Amygdala (tissue), 56 donors: ENCODE measurements around the gene ADAMTS6.

Source experiments
- DNase-seq, 56 donors: peaks; one replicate each; lab custom pipeline; 2025; lab: John Stamatoyannopoulos, UW

The ADAMTS6 gene

GRCh38 chr5:65209341-65209740 lies 272.4 kb downstream of the ADAMTS6 start:
- DNase-seq, result no peak

GRCh38 chr5:65204966-65205365 lies 276.8 kb downstream of the ADAMTS6 start:
- no peak for DNase-seq

- DNase-seq, result no peak
These were observed 278.0 kb downstream of the ADAMTS6 start for GRCh38 chr5:65203746-65204145.

GRCh38 chr5:65199993-65200675 lies 281.6 kb downstream of the ADAMTS6 start:
- no peak for DNase-seq

GRCh38 chr5:65198456-65199120 lies 283.1 kb downstream of the ADAMTS6 start:
- no peak for DNase-seq

- no peak for DNase-seq
These were observed 283.9 kb downstream of the ADAMTS6 start for GRCh38 chr5:65197531-65198455.

- DNase-seq, result no peak
These were observed 286.8 kb downstream of the ADAMTS6 start for GRCh38 chr5:65194871-65195270.

- no peak for DNase-seq
These were observed 289.4 kb downstream of the ADAMTS6 start for GRCh38 chr5:65192331-65192730.

GRCh38 chr5:65191554-65192135 lies 290.1 kb downstream of the ADAMTS6 start:
- DNase-seq, result no peak

GRCh38 chr5:65190328-65191053 lies 291.2 kb downstream of the ADAMTS6 start:
- no peak for DNase-seq

- DNase-seq, result no peak
These were observed 295.0 kb downstream of the ADAMTS6 start for GRCh38 chr5:65186646-65187227.

- DNase-seq, result no peak
These were observed 296.3 kb downstream of the ADAMTS6 start for GRCh38 chr5:65185468-65185867.

GRCh38 chr5:65184780-65185179 lies 296.9 kb downstream of the ADAMTS6 start:
- DNase-seq, result no peak

GRCh38 chr5:65174231-65174630 lies 307.5 kb downstream of the ADAMTS6 start:
- DNase-seq, result peak in 1 of 56 donors; percentile 0

- no peak for DNase-seq
These were observed 308.6 kb downstream of the ADAMTS6 start for GRCh38 chr5:65173130-65173525.

GRCh38 chr5:65172486-65173129 lies 309.1 kb downstream of the ADAMTS6 start:
- DNase-seq, result no peak

- no peak for DNase-seq
These were observed 310.1 kb downstream of the ADAMTS6 start for GRCh38 chr5:65171645-65172044.

- DNase-seq, result no peak
These were observed 318.0 kb downstream of the ADAMTS6 start for GRCh38 chr5:65163698-65164097.

- DNase-seq, result no peak
These were observed 320.1 kb downstream of the ADAMTS6 start for GRCh38 chr5:65161655-65162054.
